Trophoblast cell (in vitro differentiated cells and primary cell): ENCODE results near the gene MS4A18.

Experiments
- DNase-seq, 2 donors: peaks; one replicate each; pipeline ENCODE4 v3.0.0-alpha.2; 2016
- H2AFZ ChIP-seq: 2 replicates; pipeline ENCODE4 v1.6.1; 2013; ENCODE audit warnings: low read length, moderate library complexity, mild to moderate bottlenecking; ENCODE audit not compliant: insufficient read depth, poor library complexity
- H2AK5ac ChIP-seq: 2 replicates; pipeline ENCODE4 v1.6.1; 2013; ENCODE audit warnings: mild to moderate bottlenecking, low read length
- H2BK120ac ChIP-seq: 2 replicates; pipeline ENCODE4 v1.6.1; 2013; ENCODE audit warnings: low read length, mild to moderate bottlenecking, moderate library complexity; ENCODE audit not compliant: insufficient read depth, poor library complexity
- H2BK12ac ChIP-seq: 2 replicates; pipeline ENCODE4 v1.6.1; 2013; ENCODE audit warnings: mild to moderate bottlenecking, low read length, moderate library complexity
- H2BK5ac ChIP-seq: 2 replicates; pipeline ENCODE4 v1.6.1; 2013; ENCODE audit warnings: low read length, low read depth, moderate library complexity, mild to moderate bottlenecking; ENCODE audit not compliant: poor library complexity
- H3K14ac ChIP-seq: 2 replicates; pipeline ENCODE4 v1.6.1; 2013; ENCODE audit warnings: mild to moderate bottlenecking, low read length
- H3K18ac ChIP-seq: 2 replicates; pipeline ENCODE4 v1.6.1; 2013; ENCODE audit warnings: mild to moderate bottlenecking, low read length
- H3K23ac ChIP-seq: 2 replicates; pipeline ENCODE4 v1.6.1; 2013; ENCODE audit warnings: low read length
- H3K27ac ChIP-seq: 2 replicates; pipeline ENCODE4 v1.5.1; 2013; ENCODE audit warnings: low read depth, mild to moderate bottlenecking, inconsistent platforms, low read length, moderate library complexity
- H3K27me3 ChIP-seq: 2 replicates; pipeline ENCODE4 v1.6.1; 2013; ENCODE audit warnings: inconsistent platforms, mild to moderate bottlenecking, low read length, moderate library complexity; ENCODE audit not compliant: insufficient read depth
- H3K36me3 ChIP-seq, 2 experiments: 1 replicate in 1 of 2; 2 replicates in 1 of 2; pipeline ENCODE4 v1.6.1; 2013; ENCODE audit warnings: low read length in 2 of 2, mild to moderate bottlenecking in 2 of 2, moderate library complexity in 1 of 2; ENCODE audit not compliant: insufficient read depth in 2 of 2, control insufficient read depth in 1 of 2
- H3K4ac ChIP-seq: 2 replicates; pipeline ENCODE4 v1.6.1; 2013; ENCODE audit warnings: low read depth, mild to moderate bottlenecking, low read length, moderate library complexity
- H3K4me1 ChIP-seq, 2 experiments: 1 replicate in 1 of 2; 2 replicates in 1 of 2; pipeline ENCODE4 v1.6.1; 2013; ENCODE audit warnings: low read length in 2 of 2, mild to moderate bottlenecking in 2 of 2, moderate library complexity in 1 of 2; ENCODE audit not compliant: insufficient read depth in 2 of 2, control insufficient read depth in 1 of 2
- H3K4me2 ChIP-seq: 2 replicates; pipeline ENCODE4 v1.6.1; 2013; ENCODE audit warnings: inconsistent platforms, mild to moderate bottlenecking, low read length, moderate library complexity
- H3K4me3 ChIP-seq: 2 replicates; pipeline ENCODE4 v1.5.1; 2013; ENCODE audit warnings: mild to moderate bottlenecking, low read depth, low read length, inconsistent platforms
- H3K79me1 ChIP-seq: one replicate; pipeline ENCODE4 v1.6.1; 2013; ENCODE audit warnings: low read length
- H3K79me2 ChIP-seq: 2 replicates; pipeline ENCODE4 v1.6.1; 2013; ENCODE audit warnings: low read length, mild to moderate bottlenecking; ENCODE audit not compliant: control insufficient read depth, insufficient read depth, poor library complexity
- H3K9ac ChIP-seq: 2 replicates; pipeline ENCODE4 v1.6.1; 2013; ENCODE audit warnings: mild to moderate bottlenecking, low read length
- H3K9me3 ChIP-seq: 2 replicates; pipeline ENCODE4 v1.6.1; 2013; ENCODE audit warnings: low read depth, mild to moderate bottlenecking, control low read depth, inconsistent platforms, low read length; ENCODE audit not compliant: insufficient read depth
- H4K12ac ChIP-seq: 2 replicates; pipeline ENCODE4 v1.6.1; 2013; ENCODE audit warnings: low read depth, mild to moderate bottlenecking, low read length, moderate library complexity
- H4K8ac ChIP-seq: 2 replicates; pipeline ENCODE4 v1.6.1; 2013; ENCODE audit warnings: low read depth, mild to moderate bottlenecking, low read length, moderate library complexity
- H4K91ac ChIP-seq: one replicate; pipeline ENCODE4 v1.6.1; 2013; ENCODE audit warnings: low read depth, mild to moderate bottlenecking, low read length, moderate library complexity
- WGBS: extraction: QIAGEN DNeasy Blood & Tissue Kit; methylation state at CpG from one replicate; pipeline ENCODE4 v1.1.7; 2013; ENCODE audit warnings: missing lambda C conversion rate; ENCODE audit not compliant: insufficient read length, insufficient coverage; ENCODE audit errors: extremely low coverage; 5-methylcytosine and 5-hydroxymethylcytosine counted together

MS4A18 gene

DNA sequence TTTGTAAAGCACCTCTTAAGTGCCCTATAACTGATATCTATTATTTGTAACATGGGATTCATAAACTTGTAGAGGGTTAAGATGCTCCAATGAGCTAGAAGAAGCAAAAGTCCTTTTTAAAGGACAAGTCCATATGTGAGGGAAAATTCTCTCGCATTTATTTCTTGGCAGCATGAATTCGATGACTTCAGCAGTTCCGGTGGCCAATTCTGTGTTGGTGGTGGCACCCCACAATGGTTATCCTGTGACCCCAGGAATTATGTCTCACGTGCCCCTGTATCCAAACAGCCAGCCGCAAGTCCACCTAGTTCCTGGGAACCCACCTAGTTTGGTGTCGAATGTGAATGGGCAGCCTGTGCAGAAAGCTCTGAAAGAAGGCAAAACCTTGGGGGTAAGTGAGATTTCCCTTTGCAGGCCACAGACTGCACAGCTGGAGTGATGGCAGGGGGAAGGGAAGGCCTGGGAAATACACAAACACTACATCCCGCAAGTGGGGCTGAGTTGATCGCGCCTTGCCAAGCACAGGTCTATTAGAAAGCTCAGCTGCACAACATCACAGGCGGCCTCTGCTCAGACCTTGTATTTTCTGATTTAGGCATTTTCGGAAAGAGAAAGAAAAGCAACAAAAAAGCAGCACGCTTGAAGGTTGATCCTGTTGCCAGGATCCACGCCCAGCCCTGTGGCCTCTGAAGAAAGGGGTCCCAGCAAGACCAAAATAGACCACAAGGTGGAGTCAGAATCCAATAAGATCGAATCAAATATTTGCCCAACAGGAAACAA lies 23.6 kb upstream of the MS4A18 start:
- no peak overlapping the region for H4K8ac ChIP-seq
- H3K36me3 ChIP-seq, result no peaks in the 10 kb centered on the region
- no peaks in the 10 kb centered on the region for H3K4me1 ChIP-seq
- no peak overlapping the region for H3K4me2 ChIP-seq
- no peak overlapping the region for H2BK5ac ChIP-seq
- peak overlapping the region; percentile 48 for H3K9ac ChIP-seq
- H2BK12ac ChIP-seq, result no peak overlapping the region
- no peak overlapping the region for H2BK120ac ChIP-seq
- H3K27ac ChIP-seq, result no peak overlapping the region
- H3K79me1 ChIP-seq, result no peaks in the 10 kb centered on the region
- no peak overlapping the region for H2AK5ac ChIP-seq
- DNase-seq, result peak in 1 of 2 donors; percentile 15
- H2AFZ ChIP-seq, result no peak overlapping the region
- peaks cover 1% of the 10 kb centered on the region for H3K9me3 ChIP-seq
- H3K27me3 ChIP-seq, result no peaks in the 10 kb centered on the region
- no peak overlapping the region for H3K14ac ChIP-seq
- H3K18ac ChIP-seq, result no peak overlapping the region
- no CpG with 5 or more reads among the region's 14 CpGs for WGBS
- no peaks in the 10 kb centered on the region for H3K79me2 ChIP-seq
- no peak overlapping the region for H3K4me3 ChIP-seq
- H3K23ac ChIP-seq, result no peak overlapping the region
- H3K4ac ChIP-seq, result no peak overlapping the region
- H4K12ac ChIP-seq, result no peak overlapping the region
- no peak overlapping the region for H4K91ac ChIP-seq

- H2AK5ac ChIP-seq, result no peak overlapping the region
- H2AFZ ChIP-seq, result no peak overlapping the region
- H3K4ac ChIP-seq, result no peak overlapping the region
- no peak overlapping the region for H4K91ac ChIP-seq
- H3K18ac ChIP-seq, result no peak overlapping the region
- no peaks in the 10 kb centered on the region for H3K27me3 ChIP-seq
- no peaks in the 10 kb centered on the region for H3K36me3 ChIP-seq
- H4K8ac ChIP-seq, result no peak overlapping the region
- H3K23ac ChIP-seq, result no peak overlapping the region
- H4K12ac ChIP-seq, result no peak overlapping the region
- no peaks in the 10 kb centered on the region for H3K79me2 ChIP-seq
- no CpG with 5 or more reads among the region's 4 CpGs for WGBS
- H3K4me2 ChIP-seq, result no peak overlapping the region
- no peak overlapping the region for H3K4me3 ChIP-seq
- DNase-seq, result no peak
- H3K14ac ChIP-seq, result no peak overlapping the region
- H3K9me3 ChIP-seq, result peaks cover 1% of the 10 kb centered on the region
- H2BK5ac ChIP-seq, result no peak overlapping the region
- no peak overlapping the region for H3K27ac ChIP-seq
- no peak overlapping the region for H2BK12ac ChIP-seq
- H2BK120ac ChIP-seq, result no peak overlapping the region
- H3K9ac ChIP-seq, result no peak overlapping the region
- no peaks in the 10 kb centered on the region for H3K79me1 ChIP-seq
- no peaks in the 10 kb centered on the region for H3K4me1 ChIP-seq
Measured at GRCh38 chr11:60701469-60701818, 23.1 kb upstream of the MS4A18 start.

DNA sequence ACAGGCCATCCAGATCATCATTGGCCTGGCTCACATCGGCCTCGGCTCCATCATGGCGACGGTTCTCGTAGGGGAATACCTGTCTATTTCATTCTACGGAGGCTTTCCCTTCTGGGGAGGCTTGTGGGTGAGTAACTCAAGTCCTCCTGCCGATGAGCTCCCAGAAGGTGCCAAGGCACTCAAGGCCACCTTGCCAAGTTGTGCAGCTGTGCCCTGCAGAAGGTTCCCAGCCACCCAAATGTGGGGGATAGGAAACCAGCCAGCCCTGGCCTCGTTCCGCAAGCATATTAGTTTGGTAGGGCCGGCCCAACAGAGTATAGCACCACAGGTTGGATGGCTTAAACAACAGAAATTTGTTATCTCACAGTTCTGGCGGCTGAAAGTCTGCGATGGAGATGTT lies 21.1 kb upstream of the MS4A18 start:
- Histone ChIP-seq H2AK5ac (no peak overlapping the region), H3K36me3 (no peaks in the 10 kb centered on the region), H3K79me1 (no peaks in the 10 kb centered on the region), H4K91ac (no peak overlapping the region), H2BK5ac (no peak overlapping the region), H4K8ac (no peak overlapping the region), H2AFZ (no peak overlapping the region), H2BK12ac (no peak overlapping the region), H3K27me3 (no peaks in the 10 kb centered on the region), H3K4ac (no peak overlapping the region), H3K18ac (no peak overlapping the region), H3K9ac (no peak overlapping the region), H3K27ac (no peak overlapping the region), H2BK120ac (no peak overlapping the region), H3K23ac (no peak overlapping the region), H3K4me3 (no peak overlapping the region), H3K4me1 (no peaks in the 10 kb centered on the region), H3K9me3 (peaks cover 1% of the 10 kb centered on the region), H3K4me2 (no peak overlapping the region), H4K12ac (no peak overlapping the region), H3K79me2 (no peaks in the 10 kb centered on the region), H3K14ac (no peak overlapping the region)
- no CpG with 5 or more reads among the region's 12 CpGs for WGBS
- no peak for DNase-seq

DNA sequence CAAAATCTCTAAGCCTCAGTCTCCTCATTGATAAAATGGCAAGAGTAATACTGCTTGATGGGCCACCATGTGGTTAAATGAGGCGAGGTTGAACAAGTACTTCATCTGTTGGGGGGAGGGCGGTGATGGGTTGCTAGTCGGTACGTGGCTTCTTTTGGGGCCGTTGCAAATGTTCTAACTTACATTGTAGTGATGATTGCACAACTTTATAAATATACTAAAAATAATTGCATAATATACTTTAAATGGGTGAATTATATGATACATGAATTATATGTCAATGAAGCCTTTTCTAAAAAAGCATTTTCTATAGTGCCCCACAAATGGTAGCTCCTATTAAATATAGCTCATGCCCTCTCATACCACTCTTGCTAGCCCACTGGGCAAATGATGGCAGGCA lies 18.6 kb upstream of the MS4A18 start:
- no peak overlapping the region for H4K8ac ChIP-seq
- H3K23ac ChIP-seq, result no peak overlapping the region
- no peaks in the 10 kb centered on the region for H3K36me3 ChIP-seq
- no peaks in the 10 kb centered on the region for H3K4me1 ChIP-seq
- H3K4me2 ChIP-seq, result no peak overlapping the region
- no peak overlapping the region for H3K14ac ChIP-seq
- H3K9me3 ChIP-seq, result peaks cover 1% of the 10 kb centered on the region
- H2BK120ac ChIP-seq, result no peak overlapping the region
- H3K27ac ChIP-seq, result no peak overlapping the region
- H2AK5ac ChIP-seq, result no peak overlapping the region
- H2BK12ac ChIP-seq, result no peak overlapping the region
- no CpG with 5 or more reads among the region's 5 CpGs for WGBS
- H2BK5ac ChIP-seq, result no peak overlapping the region
- no peak overlapping the region for H4K91ac ChIP-seq
- H3K4ac ChIP-seq, result no peak overlapping the region
- no peaks in the 10 kb centered on the region for H3K27me3 ChIP-seq
- no peaks in the 10 kb centered on the region for H3K79me2 ChIP-seq
- no peak overlapping the region for H3K4me3 ChIP-seq
- DNase-seq, result no peak
- no peak overlapping the region for H4K12ac ChIP-seq
- H3K9ac ChIP-seq, result no peak overlapping the region
- no peak overlapping the region for H3K18ac ChIP-seq
- H3K79me1 ChIP-seq, result no peaks in the 10 kb centered on the region
- H2AFZ ChIP-seq, result no peak overlapping the region
